ACHN (cell line): Measurements from ENCODE around the gene XAGE2.
A peak's percentile ranks its signal among the peaks of the same experiment; 100 is the strongest.

Source experiments
- DNase-seq: peaks from one replicate; pipeline ENCODE4 v3.0.0-alpha.2; 2015
- in situ Hi-C: cut with HindIII; loops from 2 replicates; pipeline ENCODE4 v1.10.0; 2017; ENCODE audit warnings: low sequenced_read_pairs, low pct_ligation_motif_present, low pct_unique_long_range_greater_than_20kb

The XAGE2 gene

DNA sequence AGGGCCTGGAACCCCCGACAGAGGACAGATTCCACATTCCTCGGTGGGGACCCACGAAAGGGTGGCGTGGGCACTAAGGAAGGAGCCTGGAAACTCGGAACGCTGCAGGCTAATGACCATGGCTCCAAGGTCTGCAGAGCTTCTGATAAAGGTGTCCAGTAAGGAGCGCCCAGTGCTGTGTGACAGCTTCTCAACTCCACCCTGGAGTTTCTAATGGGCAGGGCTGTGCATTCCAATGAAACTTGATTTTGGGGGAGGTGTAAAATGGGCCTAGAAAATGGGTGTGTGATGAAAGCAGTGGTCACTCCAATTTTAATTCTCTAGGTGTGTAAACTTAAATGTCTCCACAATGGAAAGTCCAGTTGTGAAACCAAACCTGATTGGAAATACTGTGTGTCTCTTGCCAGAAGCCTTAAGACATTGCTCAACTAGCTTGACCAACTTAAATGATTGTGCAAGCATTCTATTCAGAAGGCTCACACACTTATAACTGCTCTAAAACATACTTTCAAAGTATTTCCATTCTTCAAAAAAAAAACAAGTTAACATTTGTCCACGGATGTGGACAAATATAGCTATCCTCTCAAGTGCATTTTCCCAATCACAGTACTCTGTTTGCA lies 52.1 kb downstream of the XAGE2 start:
- DNase-seq: no peak
- in situ Hi-C loops: no loop called here

DNA sequence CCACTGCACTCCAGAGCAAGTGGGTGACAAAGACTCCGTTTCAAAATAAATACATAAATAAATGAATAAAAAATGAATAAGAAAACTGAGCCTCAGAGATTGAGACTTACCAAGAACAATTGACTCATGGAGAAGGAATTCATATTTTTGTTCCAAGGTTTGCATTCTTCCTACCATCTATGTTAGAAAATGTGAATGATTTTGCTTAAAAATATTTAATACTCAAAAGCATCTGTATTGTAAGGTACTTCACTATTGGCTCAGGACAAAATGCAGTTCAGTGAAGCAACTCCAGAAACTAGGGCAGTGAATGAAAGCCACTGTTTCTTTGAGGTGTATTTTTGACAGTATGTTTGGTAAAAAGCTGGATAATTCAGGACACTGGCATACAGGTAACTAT lies 54.1 kb downstream of the XAGE2 start:
- DNase-seq: no peak
- in situ Hi-C loops: no loop called here

DNA sequence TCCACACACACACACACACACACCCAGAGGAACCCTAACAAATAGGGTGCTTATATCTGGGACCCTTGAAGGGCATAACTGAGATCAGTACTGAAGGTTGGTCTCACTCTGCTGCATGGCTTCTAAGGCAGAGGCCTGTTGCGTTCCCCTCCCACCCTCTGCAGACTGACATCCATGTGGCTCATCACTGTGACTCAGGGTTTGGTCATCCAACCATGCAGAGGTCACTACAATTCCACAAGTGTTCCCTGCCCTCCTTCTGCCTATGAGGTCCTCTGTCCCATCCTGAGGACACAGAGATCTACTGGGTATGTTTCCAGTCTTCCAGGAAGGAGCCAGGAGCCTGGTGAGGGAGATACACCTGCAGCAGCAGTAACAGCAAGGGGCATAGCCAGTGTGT lies 55.8 kb downstream of the XAGE2 start:
- DNase-seq: peak; percentile 7
- in situ Hi-C loops: no loop called here
